GM23248 (cell line): ENCODE measurements around the gene C9orf85. TPM values are rescaled to one million over a fixed set of nuclear protein-coding genes. Genes with fewer than 3 reads are reported as not detected.
A peak's percentile ranks its signal among the peaks of the same experiment; 100 is the strongest.

ENCODE experiments used
- DNase-seq: peaks from one replicate; pipeline ENCODE4 v3.0.0-alpha.2; 2015
- H2AFZ ChIP-seq: fragments of 200-600 bp; sonication (generic); 2 replicates; pipeline ENCODE4 v1.6.1; 2016; ENCODE audit warnings: antibody characterized with exemption
- H3F3A ChIP-seq: fragments of 200-600 bp; sonication (generic); 2 replicates; pipeline ENCODE4 v1.6.1; 2016; ENCODE audit warnings: mild to moderate bottlenecking, antibody characterized with exemption, mixed run types; ENCODE audit not compliant: insufficient read depth
- H3K27ac ChIP-seq: fragments of 200-600 bp; sonication (generic); 2 replicates; pipeline ENCODE4 v1.5.1; 2016; ENCODE audit warnings: mild to moderate bottlenecking
- H3K27me3 ChIP-seq: fragments of 200-600 bp; sonication (generic); replicated peaks from 2 replicates; pipeline ENCODE4 v1.6.1; 2016; ENCODE audit warnings: mild to moderate bottlenecking; ENCODE audit not compliant: insufficient read depth
- H3K36me3 ChIP-seq: fragments of 200-600 bp; sonication (generic); 2 replicates; pipeline ENCODE4 v1.6.1; 2016; ENCODE audit warnings: low read depth, mild to moderate bottlenecking
- H3K4me1 ChIP-seq: fragments of 200-600 bp; sonication (generic); 2 replicates; pipeline ENCODE4 v1.6.1; 2016; ENCODE audit warnings: mild to moderate bottlenecking; ENCODE audit not compliant: insufficient read depth
- H3K4me2 ChIP-seq: fragments of 200-600 bp; sonication (generic); one replicate; pipeline ENCODE4 v1.6.1; 2016; ENCODE audit warnings: mild to moderate bottlenecking; ENCODE audit not compliant: unreplicated experiment
- H3K4me3 ChIP-seq: fragments of 200-600 bp; sonication (generic); 2 replicates; pipeline ENCODE4 v1.5.1; 2016; ENCODE audit warnings: mild to moderate bottlenecking
- H3K79me2 ChIP-seq: fragments of 200-600 bp; sonication (generic); 2 replicates; pipeline ENCODE4 v1.6.1; 2016; ENCODE audit warnings: mild to moderate bottlenecking; ENCODE audit not compliant: insufficient read depth
- H3K9ac ChIP-seq: fragments of 200-600 bp; sonication (generic); 2 replicates; pipeline ENCODE4 v1.6.1; 2016; ENCODE audit warnings: mild to moderate bottlenecking
- H3K9me2 ChIP-seq: fragments of 200-600 bp; sonication (generic); 2 replicates; pipeline ENCODE4 v1.6.1; 2016; ENCODE audit warnings: mixed run types, mild to moderate bottlenecking, moderate library complexity; ENCODE audit not compliant: insufficient read depth
- H3K9me3 ChIP-seq: fragments of 200-600 bp; sonication (generic); one replicate; pipeline ENCODE4 v1.6.1; 2017; ENCODE audit warnings: low read depth
- H4K20me1 ChIP-seq: fragments of 200-600 bp; sonication (generic); 2 replicates; pipeline ENCODE4 v1.6.0; 2016; ENCODE audit not compliant: insufficient read depth
- EZH2 ChIP-seq: fragments of 200-600 bp; sonication (generic); IDR thresholded peaks from 2 replicates; pipeline ENCODE4 v1.6.1; 2018; ENCODE audit warnings: antibody characterized with exemption, mild to moderate bottlenecking; ENCODE audit not compliant: insufficient read depth, poor library complexity, severe bottlenecking
- EZH2phosphoT487 ChIP-seq: fragments of 200-600 bp; sonication (generic); IDR thresholded peaks from 2 replicates; pipeline ENCODE4 v1.6.1; 2018; ENCODE audit warnings: antibody characterized with exemption, moderate library complexity, mild to moderate bottlenecking, low read depth; ENCODE audit not compliant: insufficient read depth
- WGBS, 2 experiments: methylation state at CpG; one replicate each; pipeline ENCODE4 v1.1.6; 2015 to 2017; ENCODE audit warnings: low lambda C conversion rate in 2 of 2, low coverage in 1 of 2; ENCODE audit errors: missing lambda C conversion rate in 2 of 2; 5-methylcytosine and 5-hydroxymethylcytosine counted together
- in situ Hi-C: fragments of 300-500 bp; cut with MboI; formaldehyde crosslinking; loops from 2 replicates; pipeline ENCODE4 v1.15.0; 2020
- polyA plus RNA-seq: library from polyadenylated mRNA; unstranded; fragments of >200 nt; fragmentation: Nextera tagmentation; extraction: Ambion mirVana; gene quantifications from 2 replicates; pipeline ENCODE4 v1.2.1, GENCODE V29; 2016
- total RNA-seq: library from RNA; depleted of rRNA; stranded (reverse); fragments of >200 nt; shearing (Covaris generic); gene quantifications from 2 replicates; pipeline ENCODE4 v1.2.3, GENCODE V29; 2014

Gene C9orf85
- total and polyA plus RNA-seq, 2 experiments from 2014 or later = 11.8 to 16.3 TPM

GRCh38 chr9:71929791-71930440 lies 18.5 kb downstream of the C9orf85 start:
- peak overlapping the region; percentile 27; the same call in 1 of the 2 replicates for H3K4me3 ChIP-seq
- H3K79me2 ChIP-seq = peaks cover 68% of the 10 kb centered on the region
- peak; percentile 63 for DNase-seq
- peaks cover 32% of the 10 kb centered on the region for H3F3A ChIP-seq
- no peak for TF ChIP-seq EZH2
- 0 out of 2 replicates have a peak, but pooled peaks have one; percentile 66 for TF ChIP-seq EZH2phosphoT487
- in situ Hi-C loops = no loop called here
- no peaks in the 10 kb centered on the region for H3K27me3 ChIP-seq
- peak overlapping the region; percentile 43 for H3K9ac ChIP-seq
- no peaks in the 10 kb centered on the region for H3K9me3 ChIP-seq
- no peaks in the 10 kb centered on the region for H3K9me2 ChIP-seq
- no peaks in the 10 kb centered on the region for H3K36me3 ChIP-seq
- no peak overlapping the region for H2AFZ ChIP-seq
- H3K27ac ChIP-seq = peak overlapping the region; percentile 87
- H3K4me1 ChIP-seq = peaks cover 29% of the 10 kb centered on the region
- 0 out of 2 replicates have a peak, but pooled peaks cover 3% of the 10 kb centered on the region for H4K20me1 ChIP-seq
- 1 to 5% methylated on average over 2 of the region's 2 CpGs for WGBS, 2 experiments
- H3K4me2 ChIP-seq = peak overlapping the region; percentile 52

GRCh38 chr9:71931166-71931565 lies 19.7 kb downstream of the C9orf85 start:
- Histone ChIP-seq H3K9me2 (no peaks in the 10 kb centered on the region), H3K27me3 (no peaks in the 10 kb centered on the region), H3K4me3 (no peak overlapping the region), H3K36me3 (no peaks in the 10 kb centered on the region), H3K79me2 (peaks cover 58% of the 10 kb centered on the region), H3F3A (peaks cover 39% of the 10 kb centered on the region), H3K4me2 (no peak overlapping the region), H3K9ac (no peak overlapping the region), H4K20me1 (0 out of 2 replicates have a peak, but pooled peaks cover 3% of the 10 kb centered on the region), H3K9me3 (no peaks in the 10 kb centered on the region), H3K27ac (no peak overlapping the region), H3K4me1 (peaks cover 34% of the 10 kb centered on the region), H2AFZ (no peak overlapping the region)
- WGBS, 2 experiments = 98 to 100% methylated on average over 2 of the region's 2 CpGs
- TF ChIP-seq EZH2 (no peak), EZH2phosphoT487 (no peak)
- DNase-seq = no peak
- in situ Hi-C loops = no loop called here

GRCh38 chr9:71936066-71936465 lies 24.6 kb downstream of the C9orf85 start:
- in situ Hi-C loops = no loop called here
- peaks cover 15% of the 10 kb centered on the region for H3F3A ChIP-seq
- peak; percentile 27 for DNase-seq
- peak overlapping the region; percentile 2; the same call in 1 of the 2 replicates for H3K27ac ChIP-seq
- peaks cover 20% of the 10 kb centered on the region for H3K4me1 ChIP-seq
- H3K9ac ChIP-seq = no peak overlapping the region
- no peaks in the 10 kb centered on the region for H3K27me3 ChIP-seq
- H3K79me2 ChIP-seq = peaks cover 82% of the 10 kb centered on the region
- WGBS, 2 experiments = 40 to 41% methylated on average over 1 of the region's 1 CpG
- H3K9me3 ChIP-seq = no peaks in the 10 kb centered on the region
- no peak overlapping the region for H3K4me2 ChIP-seq
- H2AFZ ChIP-seq = no peak overlapping the region
- no peak overlapping the region for H3K4me3 ChIP-seq
- H3K9me2 ChIP-seq = no peaks in the 10 kb centered on the region
- no peaks in the 10 kb centered on the region for H3K36me3 ChIP-seq
- H4K20me1 ChIP-seq = no peaks in the 10 kb centered on the region
- no peak for TF ChIP-seq EZH2
- no peak for TF ChIP-seq EZH2phosphoT487

GRCh38 chr9:71937070-71937625 lies 25.7 kb downstream of the C9orf85 start:
- H3K4me3 ChIP-seq = no peak overlapping the region
- 89 to 90% methylated on average over 4 of the region's 4 CpGs for WGBS, 2 experiments
- H3K9me3 ChIP-seq = no peaks in the 10 kb centered on the region
- TF ChIP-seq EZH2phosphoT487 (no peak), EZH2 (no peak)
- no peaks in the 10 kb centered on the region for H4K20me1 ChIP-seq
- no peaks in the 10 kb centered on the region for H3K27me3 ChIP-seq
- H3K4me1 ChIP-seq = peaks cover 28% of the 10 kb centered on the region
- H3K9ac ChIP-seq = no peak overlapping the region
- in situ Hi-C loops = no loop called here
- H3F3A ChIP-seq = peaks cover 15% of the 10 kb centered on the region
- H3K27ac ChIP-seq = no peak overlapping the region
- peaks cover 80% of the 10 kb centered on the region for H3K79me2 ChIP-seq
- no peak overlapping the region for H2AFZ ChIP-seq
- H3K4me2 ChIP-seq = no peak overlapping the region
- H3K9me2 ChIP-seq = no peaks in the 10 kb centered on the region
- no peak for DNase-seq
- no peaks in the 10 kb centered on the region for H3K36me3 ChIP-seq
